ENCODE measurements around the gene TAS2R60.

- no peak for TF ChIP-seq RCOR1 (IDR thresholded peaks at IDR 0.05; ENCODE audit: low read length)
- TF ChIP-seq REST (IDR thresholded peaks at IDR 0.05; ENCODE audit: low read depth, low read length) = no peak
- TF ChIP-seq CTCF (IDR thresholded peaks at IDR 0.05) = no peak
- no peak for TF ChIP-seq SIN3A (IDR thresholded peaks at IDR 0.05; ENCODE audit: borderline replicate concordance, low read depth, low read length)
- TF ChIP-seq NFIC (IDR thresholded peaks at IDR 0.05; ENCODE audit: borderline replicate concordance) = no peak
Observed at GRCh38 chr7:143443153-143443552, at the start of gene TAS2R60.
